Karpas-422 (cell line): ENCODE results near the gene IL9R. TPM values are rescaled to one million over a fixed set of nuclear protein-coding genes. Genes with fewer than 3 reads are reported as not detected.
"Not testable (repeated sequence)": the region's sequence is repeated elsewhere in the genome, so short reads cannot be mapped to it uniquely, and the experiment has no call there.

Source experiments
- DNase-seq: peaks from one replicate; pipeline ENCODE4 v3.0.0-alpha.2; 2015
- H2AFZ ChIP-seq: fragments of 200-600 bp; sonication (generic); 2 replicates; pipeline ENCODE4 v1.6.1; 2014; ENCODE audit warnings: antibody characterized with exemption, low read length, mixed read lengths
- H3K27ac ChIP-seq: fragments of 200-600 bp; sonication (generic); 2 replicates; pipeline ENCODE4 v1.5.1; 2014; ENCODE audit warnings: mild to moderate bottlenecking, low read length, moderate library complexity
- H3K27me3 ChIP-seq: fragments of 200-600 bp; sonication (generic); 2 replicates; pipeline ENCODE4 v1.6.1; 2014; ENCODE audit warnings: low read length, mixed read lengths
- H3K36me3 ChIP-seq: fragments of 200-600 bp; sonication (generic); 2 replicates; pipeline ENCODE4 v1.6.1; 2014; ENCODE audit warnings: low read length, mixed read lengths; ENCODE audit not compliant: insufficient read depth
- H3K4me1 ChIP-seq: fragments of 200-600 bp; sonication (generic); 2 replicates; pipeline ENCODE4 v1.6.1; 2014; ENCODE audit warnings: mild to moderate bottlenecking, low read length, mixed read lengths
- H3K4me2 ChIP-seq: fragments of 200-600 bp; sonication (generic); 2 replicates; pipeline ENCODE4 v1.6.1; 2014; ENCODE audit warnings: low read length, low read depth, mild to moderate bottlenecking; ENCODE audit not compliant: poor library complexity, severe bottlenecking
- H3K4me3 ChIP-seq: fragments of 200-600 bp; sonication (generic); 2 replicates; pipeline ENCODE4 v1.5.1; 2014; ENCODE audit warnings: mild to moderate bottlenecking, antibody characterized with exemption, low read length, mixed read lengths
- H3K79me2 ChIP-seq: fragments of 200-600 bp; sonication (generic); 2 replicates; pipeline ENCODE4 v1.6.1; 2014; ENCODE audit warnings: mild to moderate bottlenecking, low read length, mixed read lengths
- H3K9ac ChIP-seq: fragments of 200-600 bp; sonication (generic); 2 replicates; pipeline ENCODE4 v1.6.0; 2014; ENCODE audit warnings: low read length
- H3K9me2 ChIP-seq: fragments of 200-600 bp; sonication (generic), shearing (Covaris generic); replicated peaks from 2 replicates; pipeline ENCODE4 v1.6.0; 2014; ENCODE audit warnings: mild to moderate bottlenecking, low read length, moderate library complexity; ENCODE audit not compliant: insufficient read depth
- H3K9me3 ChIP-seq: fragments of 300-700, 200-600 bp; sonication (generic); 2 replicates; pipeline ENCODE4 v1.6.1; 2014; ENCODE audit warnings: low read length, mixed read lengths
- H4K20me1 ChIP-seq: fragments of 200-600 bp; sonication (generic); 2 replicates; pipeline ENCODE4 v1.6.1; 2014; ENCODE audit warnings: mild to moderate bottlenecking, antibody characterized with exemption, low read length, low read depth; ENCODE audit not compliant: insufficient read depth
- total RNA-seq: library from RNA; depleted of rRNA; stranded (reverse); fragments of >200 nt; shearing (Covaris generic); gene quantifications from 2 replicates; pipeline ENCODE4 v1.2.3, GENCODE V29; 2014; ENCODE audit warnings: low replicate concordance

The IL9R gene
- total RNA-seq, 1 experiment from 2014 or later = 0.56 TPM

DNA sequence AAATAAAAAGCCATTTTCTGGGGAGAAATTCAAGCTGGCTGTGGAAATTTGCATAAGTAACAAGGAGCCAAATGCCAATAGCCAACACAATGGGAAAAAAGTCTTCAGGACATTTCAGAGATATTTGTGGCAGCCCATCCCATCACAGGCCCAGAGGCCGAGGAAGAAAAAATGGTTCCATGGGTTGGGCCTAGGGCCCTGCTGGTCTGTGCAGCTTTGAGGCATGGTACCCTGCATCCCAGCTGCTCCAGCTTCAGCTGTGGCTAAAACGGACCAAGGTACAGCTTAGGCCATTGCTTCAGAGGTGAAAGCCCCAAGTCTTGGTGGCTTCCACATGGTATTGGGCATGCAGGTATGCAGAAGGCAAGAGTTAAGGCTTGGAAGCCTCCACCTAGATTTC is 14.2 kb upstream of the IL9R start:
- Histone ChIP-seq H3K4me3 (no peak overlapping the region), H3K79me2 (no peaks in the 10 kb centered on the region), H3K36me3 (no peaks in the 10 kb centered on the region), H3K9me3 (no peaks in the 10 kb centered on the region), H3K4me1 (no peaks in the 10 kb centered on the region), H4K20me1 (no peaks in the 10 kb centered on the region), H2AFZ (no peak overlapping the region), H3K27ac (no peak overlapping the region), H3K9me2 (no peaks in the 10 kb centered on the region), H3K4me2 (no peak overlapping the region), H3K27me3 (no peaks in the 10 kb centered on the region), H3K9ac (no peak overlapping the region)
- no peak for DNase-seq

DNA sequence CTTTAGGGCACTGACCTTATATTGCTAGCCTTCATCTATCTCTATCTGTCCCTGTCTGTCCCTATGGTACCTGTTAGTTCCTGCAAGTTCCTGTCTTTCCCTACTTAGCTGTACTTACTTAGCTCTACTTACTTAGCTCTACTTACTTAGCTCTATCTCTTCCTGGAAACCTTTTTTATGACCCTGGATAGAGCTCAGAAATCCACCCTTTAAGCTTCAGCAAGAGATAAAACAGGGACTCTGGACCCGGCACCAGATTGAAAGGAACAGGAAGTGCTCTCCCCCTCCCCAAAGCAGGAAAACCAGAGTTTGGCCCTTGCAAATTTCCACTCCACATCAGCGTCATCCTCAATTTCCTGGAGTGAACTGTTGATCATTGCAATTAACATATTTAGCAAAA is 12.3 kb upstream of the IL9R start:
- DNase-seq = no peak
- H4K20me1 ChIP-seq = no peaks in the 10 kb centered on the region
- no peak overlapping the region for H3K27ac ChIP-seq
- H3K36me3 ChIP-seq = no peaks in the 10 kb centered on the region
- no peak overlapping the region for H3K4me2 ChIP-seq
- no peak overlapping the region for H3K4me3 ChIP-seq
- H3K9ac ChIP-seq = no peak overlapping the region
- no peaks in the 10 kb centered on the region for H3K79me2 ChIP-seq
- no peaks in the 10 kb centered on the region for H3K9me3 ChIP-seq
- H3K9me2 ChIP-seq = no peaks in the 10 kb centered on the region
- no peaks in the 10 kb centered on the region for H3K4me1 ChIP-seq
- H2AFZ ChIP-seq = no peak overlapping the region
- no peaks in the 10 kb centered on the region for H3K27me3 ChIP-seq

DNA sequence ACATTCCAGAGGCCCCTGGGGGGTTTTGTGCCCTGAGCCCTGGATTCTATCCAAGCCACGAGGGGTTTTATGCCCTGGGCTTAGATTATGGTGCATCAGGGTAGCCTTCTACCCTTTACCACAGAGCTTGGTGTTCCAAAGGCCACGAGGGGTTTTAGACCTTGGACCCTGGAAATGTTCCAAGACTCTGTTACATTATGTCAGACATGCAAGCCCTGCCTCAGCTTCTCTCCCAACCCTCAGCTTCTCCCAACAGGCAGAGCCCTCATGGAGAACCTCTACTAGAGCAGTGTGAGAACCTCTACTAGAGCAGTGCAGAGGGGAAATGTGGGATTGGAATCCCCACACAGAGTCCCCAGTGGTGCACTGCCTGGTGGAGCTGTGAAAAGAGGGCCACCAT is 10.5 kb upstream of the IL9R start:
- not testable (repeated sequence) for H3K4me3 ChIP-seq, H3K9me2 ChIP-seq, H2AFZ ChIP-seq, H3K9me3 ChIP-seq, H3K27ac ChIP-seq, H3K9ac ChIP-seq, H3K36me3 ChIP-seq, H3K4me2 ChIP-seq, DNase-seq, H3K4me1 ChIP-seq, H3K27me3 ChIP-seq, H3K79me2 ChIP-seq, H4K20me1 ChIP-seq

- Histone ChIP-seq H4K20me1 (no peaks in the 10 kb centered on the region), H3K79me2 (no peaks in the 10 kb centered on the region), H3K27ac (no peak overlapping the region), H3K4me3 (no peak overlapping the region), H3K27me3 (no peaks in the 10 kb centered on the region), H3K9ac (no peak overlapping the region), H3K36me3 (no peaks in the 10 kb centered on the region), H2AFZ (no peak overlapping the region), H3K9me3 (no peaks in the 10 kb centered on the region), H3K9me2 (no peaks in the 10 kb centered on the region), H3K4me1 (no peaks in the 10 kb centered on the region), H3K4me2 (no peak overlapping the region)
- DNase-seq = no peak
Measured at GRCh38 chrX:155988859-155989258, 8.6 kb upstream of the IL9R start.

DNA sequence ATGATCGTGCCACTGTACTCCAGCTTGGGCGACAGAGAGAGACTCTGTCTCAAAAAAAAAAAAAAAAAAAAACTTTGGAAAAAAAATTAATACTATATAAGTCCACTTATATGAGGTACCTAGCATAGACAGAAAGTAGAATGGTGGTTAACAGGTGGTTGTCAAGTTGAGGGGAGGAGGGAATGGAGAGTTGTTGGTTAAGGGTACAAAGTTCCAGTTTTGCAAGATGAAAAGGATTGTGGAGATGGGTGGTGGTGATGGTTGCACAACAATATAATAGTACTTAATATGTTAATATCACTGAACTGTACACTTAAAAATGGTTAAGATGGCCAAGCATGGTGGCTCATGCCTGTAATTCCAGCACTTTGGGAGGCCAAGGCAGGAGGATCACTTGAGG is 4.1 kb upstream of the IL9R start:
- no peak overlapping the region for H3K9ac ChIP-seq
- H4K20me1 ChIP-seq = no peaks in the 10 kb centered on the region
- DNase-seq = no peak
- no peaks in the 10 kb centered on the region for H3K9me2 ChIP-seq
- H3K4me2 ChIP-seq = no peak overlapping the region
- no peak overlapping the region for H2AFZ ChIP-seq
- no peak overlapping the region for H3K27ac ChIP-seq
- H3K9me3 ChIP-seq = no peaks in the 10 kb centered on the region
- H3K4me1 ChIP-seq = no peaks in the 10 kb centered on the region
- no peaks in the 10 kb centered on the region for H3K36me3 ChIP-seq
- H3K4me3 ChIP-seq = no peak overlapping the region
- no peaks in the 10 kb centered on the region for H3K79me2 ChIP-seq
- H3K27me3 ChIP-seq = no peaks in the 10 kb centered on the region

- H3K9ac ChIP-seq = no peak overlapping the region
- no peaks in the 10 kb centered on the region for H3K27me3 ChIP-seq
- H3K4me3 ChIP-seq = no peak overlapping the region
- H2AFZ ChIP-seq = no peak overlapping the region
- DNase-seq = no peak
- no peak overlapping the region for H3K27ac ChIP-seq
- no peaks in the 10 kb centered on the region for H3K9me2 ChIP-seq
- no peaks in the 10 kb centered on the region for H3K9me3 ChIP-seq
- H3K79me2 ChIP-seq = no peaks in the 10 kb centered on the region
- no peak overlapping the region for H3K4me2 ChIP-seq
- H3K36me3 ChIP-seq = no peaks in the 10 kb centered on the region
- no peaks in the 10 kb centered on the region for H4K20me1 ChIP-seq
- H3K4me1 ChIP-seq = no peaks in the 10 kb centered on the region
Measured at GRCh38 chrX:155995321-155995875, 2.1 kb upstream of the IL9R start.

- DNase-seq = no peak
- H3K4me1 ChIP-seq = no peaks in the 10 kb centered on the region
- H3K79me2 ChIP-seq = no peaks in the 10 kb centered on the region
- H3K4me2 ChIP-seq = no peak overlapping the region
- H3K9me2 ChIP-seq = no peaks in the 10 kb centered on the region
- no peak overlapping the region for H3K9ac ChIP-seq
- no peaks in the 10 kb centered on the region for H4K20me1 ChIP-seq
- no peaks in the 10 kb centered on the region for H3K27me3 ChIP-seq
- H3K36me3 ChIP-seq = no peaks in the 10 kb centered on the region
- no peak overlapping the region for H2AFZ ChIP-seq
- no peaks in the 10 kb centered on the region for H3K9me3 ChIP-seq
- no peak overlapping the region for H3K4me3 ChIP-seq
- H3K27ac ChIP-seq = no peak overlapping the region
Measured at GRCh38 chrX:155998116-155998515, 620 bp downstream of the IL9R start.

- Histone ChIP-seq H3K27me3 (no peaks in the 10 kb centered on the region), H3K79me2 (no peaks in the 10 kb centered on the region), H4K20me1 (no peaks in the 10 kb centered on the region), H3K9ac (no peak overlapping the region), H3K36me3 (no peaks in the 10 kb centered on the region), H3K9me2 (no peaks in the 10 kb centered on the region), H3K27ac (no peak overlapping the region), H3K4me2 (no peak overlapping the region), H3K4me1 (no peaks in the 10 kb centered on the region), H3K4me3 (no peak overlapping the region), H2AFZ (no peak overlapping the region), H3K9me3 (no peaks in the 10 kb centered on the region)
- no peak for DNase-seq
Measured at GRCh38 chrX:155998761-155999510, 1.4 kb downstream of the IL9R start.
